Upper lobe of left lung (tissue), 4 donors: Measurements from ENCODE around the gene GLP2R.

ENCODE experiments used
- CTCF ChIP-seq, 6 experiments: fragments of 450-650 bp in 4 of 6; fragments of 200-600 bp in 2 of 6; sonication (generic) in 2 of 6; IDR thresholded peaks; one replicate each; pipeline ENCODE4 v1.5.1; 2016 to 2019; ENCODE audit warnings: antibody characterized with exemption in 6 of 6
- EP300 ChIP-seq, 4 donors: sonication (generic); formaldehyde crosslinking; IDR thresholded peaks; one replicate each; pipeline ENCODE4 v1.5.1; 2017; ENCODE audit warnings: antibody characterized with exemption in 4 of 4, control low read depth in 2 of 4
- POLR2A ChIP-seq, 4 donors: fragments of 450-650 bp; IDR thresholded peaks; one replicate each; pipeline ENCODE4 v1.5.1; 2016 to 2017; ENCODE audit warnings: antibody characterized with exemption in 4 of 4, mild to moderate bottlenecking in 2 of 4
- POLR2AphosphoS5 ChIP-seq, 2 donors: sonication (generic); formaldehyde crosslinking; IDR thresholded peaks; one replicate each; pipeline ENCODE4 v1.5.1; 2017; ENCODE audit warnings: antibody characterized with exemption in 2 of 2

DNA sequence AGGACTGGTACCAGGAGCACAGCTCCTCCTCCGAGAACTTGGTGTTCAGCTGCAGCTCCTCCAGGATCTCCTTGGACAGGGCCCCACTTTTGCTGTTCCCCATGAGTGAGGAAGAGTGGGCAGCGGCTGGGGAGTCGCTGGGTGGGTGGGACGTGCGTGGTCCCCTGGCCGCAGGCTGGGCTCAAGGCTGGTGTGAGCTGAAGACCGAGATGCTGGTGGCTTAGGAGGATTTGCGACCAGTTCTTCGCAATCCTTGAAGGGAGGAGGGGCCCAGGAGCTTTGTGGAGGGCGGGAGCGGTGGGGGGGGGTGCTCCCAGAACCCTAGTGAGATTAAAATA is 79.3 kb downstream of the GLP2R start, which contains the start of gene RCVRN:
- TF ChIP-seq POLR2A (IDR thresholded peaks at IDR 0.05) (no peak), EP300 (IDR thresholded peaks at IDR 0.05) (no peak), CTCF (IDR thresholded peaks at IDR 0.05) (no peak), POLR2AphosphoS5 (IDR thresholded peaks at IDR 0.05) (no peak)
